SK-N-SH (cell line): Measurements from ENCODE around the gene IL3.
A peak's percentile ranks its signal among the peaks of the same experiment; 100 is the strongest.

Source experiments
- CHD2 ChIP-seq: fragments of 150-350 bp; IDR thresholded peaks from 2 replicates; pipeline ENCODE4 v1.6.1; 2018; ENCODE audit warnings: low read length; ENCODE audit not compliant: partially characterized antibody
- CTCF ChIP-seq: fragments of 200-600 bp; sonication (generic); IDR thresholded peaks from 2 replicates; pipeline ENCODE4 v1.6.1; 2017; ENCODE audit warnings: antibody characterized with exemption, mild to moderate bottlenecking, moderate library complexity
- ELF1 ChIP-seq: IDR thresholded peaks from 2 replicates; pipeline ENCODE4 v1.4.0; 2012
- EP300 ChIP-seq, 2 experiments: IDR thresholded peaks; 2 replicates each; pipeline versions ENCODE4 v1.4.0 to v1.6.1; 2012; ENCODE audit warnings: borderline replicate concordance in 1 of 2, low read depth in 1 of 2, low read length in 1 of 2
- FOSL2 ChIP-seq: IDR thresholded peaks from 2 replicates; pipeline ENCODE4 v1.4.0; 2012; ENCODE audit warnings: low read depth, mild to moderate bottlenecking, moderate library complexity, borderline replicate concordance
- FOXJ3 ChIP-seq: sonication (generic); formaldehyde crosslinking; IDR thresholded peaks from 2 replicates; pipeline ENCODE4 v1.5.1; 2020; ENCODE audit warnings: mild to moderate bottlenecking, missing genetic modification reagents
- MAX ChIP-seq: IDR thresholded peaks from 2 replicates; pipeline ENCODE4 v1.4.0; 2012; ENCODE audit warnings: low read depth
- MXI1 ChIP-seq: IDR thresholded peaks from 2 replicates; pipeline ENCODE4 v1.6.1; 2012; ENCODE audit warnings: mild to moderate bottlenecking, low read depth, low read length, improper control_type of control experiment
- NFIC ChIP-seq: IDR thresholded peaks from 2 replicates; pipeline ENCODE4 v1.4.0; 2012; ENCODE audit warnings: borderline replicate concordance
- POLR2AphosphoS5 ChIP-seq: IDR thresholded peaks from 2 replicates; pipeline ENCODE4 v1.6.1; 2012; ENCODE audit warnings: low read depth, low read length
- RFX5 ChIP-seq: IDR thresholded peaks from 2 replicates; pipeline ENCODE4 v1.6.1; 2012; ENCODE audit warnings: mild to moderate bottlenecking, improper control_type of control experiment, low read length
- USF2 ChIP-seq: fragments of 150-350 bp; IDR thresholded peaks from 2 replicates; pipeline ENCODE4 v1.6.1; 2017; ENCODE audit warnings: antibody characterized with exemption, low read length, low read depth, borderline replicate concordance

GRCh38 chr5:132090107-132090506 lies 29.7 kb downstream of the IL3 start:
- TF ChIP-seq NFIC (peak; percentile 96), EP300 (IDR thresholded peaks at IDR 0.05; ENCODE audit: borderline replicate concordance in 1 of 2, low read depth in 1 of 2, low read length in 1 of 2) (peak in 1 of 2 experiments; percentile 83; a peak in 1 of 4 replicates), FOXJ3 (CRISPR knock-in tag) (no peak), CTCF (no peak), POLR2AphosphoS5 (peak; percentile 53; the same call in 1 of the 2 replicates), FOSL2 (peak; percentile 87), RFX5 (no peak), MXI1 (no peak), USF2 (no peak), MAX (peak; percentile 73), ELF1 (0 out of 2 replicates have a peak, but pooled peaks have one; percentile 10), CHD2 (no peak)
